T-helper 1 cell treated with Interleukin-12 subunit alpha and Interleukin-12 subunit beta and Interleukin-4 antibody, amounts not matched to agents 30 μg/mL and 1 μg/mL, for 36 hours (primary cell): ENCODE measurements around the gene GNAI1.

Source experiments
- H3K27ac Mint-ChIP-seq: one replicate; pipeline ENCODE4 v1.8.0; 2021; ENCODE audit warnings: mild to moderate bottlenecking, mixed read lengths
- H3K27me3 Mint-ChIP-seq: one replicate; pipeline ENCODE4 v1.8.0; 2021; ENCODE audit warnings: low read depth, mixed read lengths
- H3K36me3 Mint-ChIP-seq: one replicate; pipeline ENCODE4 v1.8.0; 2021; ENCODE audit warnings: low read depth, mixed read lengths
- H3K4me1 Mint-ChIP-seq: one replicate; pipeline ENCODE4 v1.8.0; 2021; ENCODE audit warnings: low read depth, mixed read lengths
- H3K4me3 Mint-ChIP-seq: one replicate; pipeline ENCODE4 v1.8.0; 2021; ENCODE audit warnings: mild to moderate bottlenecking, moderate library complexity, mixed read lengths
- H3K9me3 Mint-ChIP-seq: one replicate; pipeline ENCODE4 v1.8.0; 2021; ENCODE audit warnings: mixed read lengths

The GNAI1 gene

DNA sequence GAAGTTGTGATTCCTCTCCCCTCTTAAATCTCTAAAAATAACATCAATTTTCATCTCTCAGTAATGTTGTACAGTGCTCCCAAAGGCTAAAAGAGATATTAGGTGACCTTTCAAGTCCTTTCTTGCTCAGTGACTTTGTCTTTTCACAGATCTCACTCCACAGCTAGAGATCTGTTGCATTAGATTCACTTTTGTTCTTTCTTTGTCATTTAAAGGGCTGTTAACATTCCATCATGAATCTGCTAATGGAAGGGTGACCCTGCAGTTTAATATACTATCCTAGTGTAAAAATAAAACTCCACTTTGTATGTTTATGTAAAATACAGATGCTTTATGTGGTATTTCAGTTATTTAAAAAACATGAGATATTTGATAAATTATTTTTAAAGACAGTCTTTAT, 30.5 kb downstream of the GNAI1 start:
- Mint-ChIP-seq H3K4me1 (no peaks in the 10 kb centered on the region), H3K36me3 (no peaks in the 10 kb centered on the region)

DNA sequence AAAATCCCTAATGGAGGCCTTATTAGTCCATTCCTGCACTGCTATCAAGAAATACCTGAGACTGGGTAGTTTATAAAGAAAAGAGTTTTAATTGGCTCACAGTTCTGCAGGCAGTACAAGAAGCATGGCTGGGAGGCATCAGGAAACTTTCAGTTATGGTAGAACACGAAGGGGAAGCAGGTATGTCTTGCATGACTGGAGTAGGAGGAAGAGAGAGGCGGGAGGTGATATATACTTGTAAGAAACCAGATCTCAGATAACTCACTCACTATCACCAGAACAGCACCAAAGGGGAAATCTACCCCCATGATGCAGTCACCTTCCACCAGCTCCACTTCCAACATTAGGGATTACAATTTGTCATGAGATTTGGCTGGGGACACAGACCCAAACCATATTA, 35.8 kb downstream of the GNAI1 start:
- no peak overlapping the region for H3K4me3 Mint-ChIP-seq

More for the DNA sequence above, 30.5 kb downstream of the GNAI1 start:
- Mint-ChIP-seq H3K27ac (no peak overlapping the region), H3K27me3 (no peaks in the 10 kb centered on the region), H3K4me3 (no peak overlapping the region), H3K9me3 (peaks cover 15% of the 10 kb centered on the region)

DNA sequence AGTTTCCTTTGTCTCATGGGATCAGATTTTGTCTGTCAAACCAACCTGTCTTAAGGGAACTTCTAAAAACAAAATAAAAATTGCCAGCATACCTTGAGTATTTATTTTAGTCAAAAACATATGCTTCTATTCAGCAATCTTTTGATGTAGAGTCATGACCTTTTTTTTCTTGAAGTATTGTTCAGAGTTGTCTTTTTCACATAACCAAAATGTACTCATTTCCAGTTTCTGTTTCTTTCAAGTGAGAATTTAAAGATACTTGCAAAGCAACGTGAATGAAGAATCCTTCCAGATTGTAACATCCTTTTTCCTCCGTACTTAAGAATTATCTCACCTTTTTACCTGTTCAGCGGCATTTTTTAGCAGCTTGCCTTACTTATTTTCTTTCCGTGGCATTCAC, 37.8 kb downstream of the GNAI1 start:
- peaks cover 9% of the 10 kb centered on the region for H3K4me1 Mint-ChIP-seq
- no peak overlapping the region for H3K4me3 Mint-ChIP-seq
- no peaks in the 10 kb centered on the region for H3K36me3 Mint-ChIP-seq
- H3K27ac Mint-ChIP-seq, result no peak overlapping the region
- peaks cover 26% of the 10 kb centered on the region for H3K9me3 Mint-ChIP-seq
- H3K27me3 Mint-ChIP-seq, result no peaks in the 10 kb centered on the region

More for the DNA sequence above, 35.8 kb downstream of the GNAI1 start:
- Mint-ChIP-seq H3K9me3 (peaks cover 26% of the 10 kb centered on the region), H3K27ac (no peak overlapping the region), H3K36me3 (no peaks in the 10 kb centered on the region), H3K27me3 (no peaks in the 10 kb centered on the region), H3K4me1 (peaks cover 3% of the 10 kb centered on the region)

DNA sequence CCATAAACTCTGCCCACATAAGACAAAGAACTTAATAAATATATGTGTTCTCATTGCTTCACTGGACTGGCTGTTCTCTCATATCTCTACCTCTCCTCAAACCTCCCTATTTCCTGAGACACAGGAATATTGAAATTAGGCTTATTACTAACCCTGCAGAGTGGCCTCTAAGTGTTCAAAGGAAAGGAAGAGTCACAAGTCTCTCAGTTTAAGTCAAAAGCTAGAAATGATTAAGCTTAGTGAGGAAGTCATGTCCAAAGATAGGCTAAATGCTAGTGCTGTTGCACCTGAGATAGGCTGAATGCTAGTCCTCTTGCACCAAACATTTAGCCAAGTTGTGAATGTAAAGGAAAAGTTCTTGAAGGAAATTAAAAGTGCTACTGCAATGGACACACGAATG, 41.1 kb downstream of the GNAI1 start:
- Mint-ChIP-seq H3K36me3 (no peaks in the 10 kb centered on the region), H3K27ac (no peak overlapping the region), H3K27me3 (no peaks in the 10 kb centered on the region), H3K4me3 (no peak overlapping the region), H3K9me3 (peaks cover 13% of the 10 kb centered on the region), H3K4me1 (peaks cover 9% of the 10 kb centered on the region)

DNA sequence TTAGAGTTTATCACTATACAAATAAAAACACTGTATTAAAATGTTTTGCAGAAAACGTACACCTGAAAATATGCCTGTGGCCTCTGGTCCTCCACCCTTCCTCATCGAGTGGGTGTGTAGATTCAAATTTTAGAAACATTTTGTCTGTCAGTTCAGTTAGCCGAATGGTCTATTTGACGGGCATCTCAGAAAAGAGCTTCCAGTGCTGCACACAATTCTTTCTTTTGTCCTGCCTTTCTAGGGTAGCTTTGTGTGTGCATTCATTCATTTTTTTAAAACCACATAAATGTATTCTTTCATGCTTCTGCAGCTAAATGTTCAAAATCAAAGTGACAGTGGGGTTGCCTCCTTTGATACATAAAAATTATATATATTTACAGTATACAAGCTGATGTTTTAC, 46.8 kb downstream of the GNAI1 start:
- Mint-ChIP-seq H3K4me1 (no peaks in the 10 kb centered on the region), H3K4me3 (no peak overlapping the region), H3K27me3 (no peaks in the 10 kb centered on the region), H3K27ac (no peak overlapping the region), H3K9me3 (peaks cover 8% of the 10 kb centered on the region), H3K36me3 (no peaks in the 10 kb centered on the region)

DNA sequence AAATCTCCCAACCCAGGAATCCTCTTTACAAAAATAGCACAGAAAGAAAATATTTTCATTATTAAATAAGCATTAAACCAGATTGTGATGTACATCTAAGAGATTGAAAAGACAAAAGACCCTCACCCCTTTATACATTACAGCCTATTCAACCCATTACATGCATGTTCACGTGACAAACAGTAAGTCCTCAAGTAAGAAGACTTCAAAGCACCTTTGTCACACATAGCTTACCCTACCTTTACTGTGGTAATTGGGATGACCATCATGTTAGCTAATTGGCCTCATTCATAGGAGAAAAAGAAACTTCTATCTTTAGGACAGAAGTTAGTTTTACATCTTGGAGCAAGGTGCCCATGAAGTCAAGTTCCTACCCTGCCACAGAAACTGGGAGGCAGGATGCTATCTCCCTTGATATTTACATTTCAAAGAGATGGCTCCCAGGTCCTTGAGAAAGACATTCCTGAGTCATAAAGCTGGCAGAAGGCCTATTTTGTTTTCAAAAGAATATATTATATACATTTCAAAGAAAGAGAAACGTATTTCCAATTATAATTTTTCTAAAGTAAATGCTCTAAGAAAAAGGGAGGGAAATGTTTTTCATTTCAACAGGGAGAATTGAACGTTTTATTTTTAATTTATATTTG, 48.1 kb downstream of the GNAI1 start:
- no peaks in the 10 kb centered on the region for H3K27me3 Mint-ChIP-seq
- no peaks in the 10 kb centered on the region for H3K36me3 Mint-ChIP-seq
- H3K4me1 Mint-ChIP-seq, result no peaks in the 10 kb centered on the region
- no peak overlapping the region for H3K4me3 Mint-ChIP-seq
- peaks cover 8% of the 10 kb centered on the region for H3K9me3 Mint-ChIP-seq
- no peak overlapping the region for H3K27ac Mint-ChIP-seq

DNA sequence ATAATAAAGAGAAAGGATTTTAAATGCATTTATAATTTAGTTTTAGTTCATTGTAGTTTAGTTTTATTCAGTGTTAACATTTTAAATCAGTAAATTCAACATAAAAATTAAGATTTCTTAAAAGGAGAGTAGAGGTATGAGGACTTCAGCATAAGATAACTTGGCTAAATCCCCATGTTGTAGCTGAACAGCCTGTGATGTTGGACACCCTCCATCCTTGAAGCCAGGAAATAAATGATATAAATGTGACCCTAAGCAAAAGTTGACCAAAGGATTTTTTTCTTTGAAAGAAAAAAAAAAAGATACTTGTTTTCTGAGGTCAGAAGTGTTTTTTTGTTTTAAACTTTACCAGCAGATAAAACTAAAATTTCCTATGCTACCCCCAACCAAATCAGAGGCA, 48.7 kb downstream of the GNAI1 start:
- no peaks in the 10 kb centered on the region for H3K36me3 Mint-ChIP-seq
- peaks cover 8% of the 10 kb centered on the region for H3K9me3 Mint-ChIP-seq
- no peaks in the 10 kb centered on the region for H3K27me3 Mint-ChIP-seq
- H3K4me3 Mint-ChIP-seq, result no peak overlapping the region
- no peaks in the 10 kb centered on the region for H3K4me1 Mint-ChIP-seq
- H3K27ac Mint-ChIP-seq, result no peak overlapping the region

DNA sequence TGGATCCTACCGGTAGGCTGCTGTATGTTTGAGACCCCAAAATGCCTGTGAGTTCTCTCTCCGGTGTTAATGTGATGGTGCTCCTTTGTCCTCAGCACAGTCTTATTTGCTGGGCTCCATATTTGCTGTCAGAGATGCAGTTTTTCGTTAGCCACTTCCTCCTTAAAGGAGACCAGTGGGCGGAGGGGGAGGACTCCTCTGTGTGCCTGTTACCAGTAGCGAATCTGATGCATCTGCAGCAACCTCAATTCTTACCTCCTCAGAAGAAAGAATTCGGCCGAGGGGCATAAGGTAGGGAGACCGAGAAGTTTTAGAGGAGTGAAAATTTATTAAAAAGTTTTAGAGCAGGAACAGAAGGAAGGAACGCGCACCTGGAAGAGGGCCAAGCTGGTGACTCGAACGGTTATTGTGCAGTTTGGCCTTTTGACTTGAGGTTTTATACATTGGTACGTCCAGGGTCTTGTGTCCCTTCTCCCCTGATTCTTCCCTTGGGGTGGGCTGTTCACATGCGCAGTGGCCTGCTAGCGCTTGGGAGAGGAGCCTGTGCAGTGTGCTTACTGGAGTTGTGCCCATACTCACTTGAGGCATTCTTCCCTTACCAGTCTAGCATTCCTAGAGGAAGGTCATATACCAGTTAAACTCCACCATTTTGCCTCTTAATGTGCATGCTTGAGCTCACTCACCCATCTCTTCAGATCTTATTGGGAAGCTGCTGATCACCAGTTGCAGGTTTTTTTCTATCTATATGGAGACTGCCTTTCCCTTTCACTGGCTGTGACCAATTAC, 49.5 kb downstream of the GNAI1 start:
- Mint-ChIP-seq H3K36me3 (no peaks in the 10 kb centered on the region), H3K4me1 (no peaks in the 10 kb centered on the region), H3K4me3 (no peak overlapping the region), H3K27me3 (no peaks in the 10 kb centered on the region), H3K27ac (no peak overlapping the region), H3K9me3 (peaks cover 8% of the 10 kb centered on the region)

DNA sequence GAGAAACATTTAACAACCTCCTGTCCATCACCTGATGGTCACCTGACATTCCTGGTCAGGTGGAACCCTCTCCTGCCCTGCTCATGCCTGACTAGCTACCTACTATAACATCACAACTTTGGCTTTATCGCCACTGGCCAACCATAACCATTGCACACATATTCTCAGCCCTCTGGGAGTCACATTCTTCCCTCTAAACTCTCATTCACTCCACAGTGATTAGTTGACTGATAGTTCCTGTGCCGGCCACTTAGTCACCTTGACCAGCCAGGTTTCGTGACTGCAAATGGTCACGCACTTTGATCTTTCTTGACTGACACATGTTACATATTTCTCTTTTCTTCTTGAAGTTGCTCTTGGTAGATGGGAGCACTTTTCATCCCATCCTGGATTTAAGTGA, 50.1 kb downstream of the GNAI1 start:
- H3K4me3 Mint-ChIP-seq, result no peak overlapping the region
- H3K4me1 Mint-ChIP-seq, result no peaks in the 10 kb centered on the region
- H3K27me3 Mint-ChIP-seq, result no peaks in the 10 kb centered on the region
- no peaks in the 10 kb centered on the region for H3K36me3 Mint-ChIP-seq
- H3K9me3 Mint-ChIP-seq, result peaks cover 8% of the 10 kb centered on the region
- H3K27ac Mint-ChIP-seq, result no peak overlapping the region

DNA sequence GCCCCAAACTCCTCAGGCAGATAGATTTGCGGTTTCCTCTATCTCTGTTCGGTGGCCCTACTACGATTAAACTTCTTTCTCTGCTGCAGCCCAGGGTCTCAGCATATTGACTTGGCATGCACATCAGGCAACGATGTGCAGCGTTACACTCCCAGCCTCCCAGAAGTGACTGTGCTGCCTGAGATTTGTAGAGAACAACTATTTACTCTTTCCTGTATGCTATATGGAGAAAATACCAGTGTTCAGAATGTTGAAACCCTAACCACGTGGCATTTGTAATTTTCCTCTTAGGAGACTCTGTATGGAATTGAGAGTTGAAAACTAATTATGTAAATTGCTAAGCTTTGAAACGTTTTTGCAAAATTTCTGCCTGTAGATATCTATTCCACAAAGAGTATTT, 50.9 kb downstream of the GNAI1 start:
- Mint-ChIP-seq H3K36me3 (no peaks in the 10 kb centered on the region), H3K27me3 (no peaks in the 10 kb centered on the region), H3K4me1 (no peaks in the 10 kb centered on the region), H3K27ac (no peak overlapping the region), H3K4me3 (no peak overlapping the region), H3K9me3 (peaks cover 8% of the 10 kb centered on the region)

DNA sequence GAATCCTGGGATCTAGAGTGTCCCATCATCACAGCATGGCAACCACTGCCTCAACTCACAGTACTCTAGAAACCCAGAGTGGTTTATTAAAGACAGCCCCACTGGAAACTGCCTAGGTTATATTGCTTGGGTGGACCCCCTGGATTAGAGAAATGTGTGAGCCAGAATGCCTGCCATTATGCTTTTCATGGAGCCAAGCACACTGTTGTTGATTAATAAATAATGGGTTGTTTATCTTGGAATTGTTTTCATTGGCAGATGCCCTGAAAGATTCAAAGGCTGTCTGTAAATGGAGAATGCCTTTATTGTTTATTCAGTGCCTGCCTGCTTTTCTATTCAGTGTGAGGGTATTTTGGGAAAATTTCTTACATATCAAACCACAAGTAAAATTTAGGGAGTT, 52.1 kb downstream of the GNAI1 start:
- Mint-ChIP-seq H3K36me3 (no peaks in the 10 kb centered on the region), H3K27me3 (no peaks in the 10 kb centered on the region), H3K9me3 (peaks cover 8% of the 10 kb centered on the region), H3K27ac (no peak overlapping the region), H3K4me3 (no peak overlapping the region), H3K4me1 (no peaks in the 10 kb centered on the region)

DNA sequence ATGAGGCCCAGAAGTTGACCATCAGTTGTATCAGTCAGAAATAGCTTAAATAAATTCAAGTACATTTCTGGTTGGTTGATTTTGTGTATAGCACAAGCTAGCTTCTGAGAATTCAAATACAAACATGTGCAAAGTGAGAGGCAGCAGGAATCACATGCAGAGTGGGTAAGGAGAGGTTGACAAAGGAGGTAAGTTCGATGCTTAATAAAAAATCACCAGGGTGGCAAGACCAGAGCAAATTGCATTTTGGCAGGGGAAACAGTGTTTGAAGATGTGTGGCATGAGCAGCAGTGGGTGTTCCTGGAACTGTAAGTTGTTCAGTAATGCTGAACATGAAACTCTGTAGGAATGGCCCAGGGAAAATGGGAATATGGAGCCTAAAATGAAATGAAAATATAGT, 52.6 kb downstream of the GNAI1 start:
- no peak overlapping the region for H3K4me3 Mint-ChIP-seq
- H3K36me3 Mint-ChIP-seq, result no peaks in the 10 kb centered on the region
- H3K9me3 Mint-ChIP-seq, result peaks cover 8% of the 10 kb centered on the region
- no peaks in the 10 kb centered on the region for H3K4me1 Mint-ChIP-seq
- no peak overlapping the region for H3K27ac Mint-ChIP-seq
- H3K27me3 Mint-ChIP-seq, result no peaks in the 10 kb centered on the region

DNA sequence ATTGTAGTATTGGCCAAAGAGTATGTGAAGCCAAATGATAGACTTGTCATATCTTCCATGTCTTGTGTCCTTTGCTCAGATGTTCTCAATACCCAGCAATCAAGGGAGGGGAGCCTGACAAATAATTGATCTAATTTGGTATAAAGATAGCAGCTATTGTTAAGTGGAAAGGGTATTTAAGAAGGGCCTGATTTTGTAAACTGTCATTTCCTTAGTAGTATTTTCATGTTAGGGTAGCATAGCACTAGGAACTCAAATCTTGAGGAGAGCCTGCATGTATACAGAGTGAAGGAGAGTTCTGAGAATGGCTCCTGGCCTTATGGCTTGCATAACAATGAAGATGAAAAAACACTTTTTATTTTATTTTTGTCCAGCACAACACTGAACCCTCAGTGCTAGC, 53.1 kb downstream of the GNAI1 start:
- no peak overlapping the region for H3K27ac Mint-ChIP-seq

DNA sequence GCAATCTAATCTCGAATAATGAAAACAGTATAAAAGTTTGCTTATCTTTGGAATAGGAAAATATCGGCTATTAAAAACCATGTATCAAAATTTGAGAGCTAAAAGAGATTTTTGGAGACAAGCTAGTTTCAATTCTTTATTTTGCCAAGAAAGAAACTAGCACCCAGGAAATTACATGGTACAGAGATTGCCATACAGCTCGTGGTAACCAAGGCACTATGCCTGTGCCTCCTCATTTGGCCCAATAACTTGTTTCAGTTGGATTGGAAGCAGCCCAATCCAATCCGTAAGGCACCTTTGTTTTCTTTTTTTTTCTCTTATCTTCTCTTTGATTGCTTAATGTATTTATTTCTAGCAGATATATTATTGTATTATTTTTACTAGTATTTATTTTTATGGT, 55.0 kb downstream of the GNAI1 start:
- Mint-ChIP-seq H3K27ac (no peak overlapping the region), H3K9me3 (peaks cover 2% of the 10 kb centered on the region), H3K36me3 (no peaks in the 10 kb centered on the region), H3K27me3 (no peaks in the 10 kb centered on the region), H3K4me3 (no peak overlapping the region), H3K4me1 (no peaks in the 10 kb centered on the region)

More for the DNA sequence above, 53.1 kb downstream of the GNAI1 start:
- Mint-ChIP-seq H3K4me1 (no peaks in the 10 kb centered on the region), H3K27me3 (no peaks in the 10 kb centered on the region), H3K36me3 (no peaks in the 10 kb centered on the region), H3K9me3 (peaks cover 8% of the 10 kb centered on the region), H3K4me3 (no peak overlapping the region)

DNA sequence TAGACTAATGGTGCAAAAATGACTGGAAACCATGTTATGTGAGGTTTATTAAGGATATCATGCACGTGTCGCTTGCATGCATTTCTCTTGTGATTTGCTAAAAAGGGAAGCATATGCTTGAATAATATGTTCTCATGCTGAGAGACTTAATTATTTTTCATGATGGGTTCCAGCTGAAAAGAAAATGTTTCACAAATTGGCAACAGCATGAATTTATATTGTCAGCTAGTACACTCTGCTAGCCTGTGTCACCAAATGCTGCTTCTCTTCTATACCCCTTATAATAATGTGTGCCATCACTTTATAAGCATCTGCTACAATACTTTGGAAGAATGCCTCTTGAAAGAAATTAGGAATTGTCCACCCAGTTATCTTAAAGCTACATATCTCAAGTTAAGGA, 63.0 kb downstream of the GNAI1 start:
- Mint-ChIP-seq H3K36me3 (no peaks in the 10 kb centered on the region), H3K27ac (no peak overlapping the region), H3K27me3 (no peaks in the 10 kb centered on the region)

More for the DNA sequence above, 63.0 kb downstream of the GNAI1 start:
- no peaks in the 10 kb centered on the region for H3K9me3 Mint-ChIP-seq
- H3K4me3 Mint-ChIP-seq, result no peak overlapping the region
- no peaks in the 10 kb centered on the region for H3K4me1 Mint-ChIP-seq
